T-helper 9 cell (primary cell): ENCODE results near the gene COL17A1.

Source experiments
- DNase-seq: peaks from one replicate; pipeline ENCODE4 v3.0.0-alpha.2; 2020
- total RNA-seq, 2 donors: gene quantifications; one replicate each; lab custom pipeline; 2026; lab: John Stamatoyannopoulos, UW

Gene COL17A1
- 0 to 0.28 reads per million in 2 donors for total RNA-seq

- no peak for DNase-seq
These were observed at the start of gene COL17A1 for GRCh38 chr10:104085801-104086400. COL17A1 (minus strand) TSS chr10:104085880; CDS start chr10:104080673, 5,207 bp downstream.

DNA sequence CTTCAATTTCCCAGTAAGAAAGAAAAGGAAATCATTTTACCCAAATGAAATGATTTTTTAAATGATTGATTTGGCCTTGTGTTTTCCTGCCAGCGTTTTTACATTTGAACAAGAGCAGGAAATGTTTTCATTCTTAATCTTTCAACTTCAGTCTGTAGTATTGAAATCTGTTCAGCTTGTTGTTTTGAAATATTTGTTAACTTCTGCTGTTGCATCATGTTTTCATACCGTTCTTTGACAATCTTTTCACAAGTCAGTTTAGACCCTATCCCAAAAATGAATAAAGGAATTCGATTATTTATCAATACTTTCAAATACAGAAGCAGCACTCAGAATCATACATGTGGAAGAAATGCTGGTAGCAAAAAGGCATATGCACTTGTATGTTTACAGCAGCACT lies 44.4 kb upstream of the COL17A1 start:
- DNase-seq = no peak

GRCh38 chr10:104128214-104128613 lies 42.5 kb upstream of the COL17A1 start:
- no peak for DNase-seq

DNA sequence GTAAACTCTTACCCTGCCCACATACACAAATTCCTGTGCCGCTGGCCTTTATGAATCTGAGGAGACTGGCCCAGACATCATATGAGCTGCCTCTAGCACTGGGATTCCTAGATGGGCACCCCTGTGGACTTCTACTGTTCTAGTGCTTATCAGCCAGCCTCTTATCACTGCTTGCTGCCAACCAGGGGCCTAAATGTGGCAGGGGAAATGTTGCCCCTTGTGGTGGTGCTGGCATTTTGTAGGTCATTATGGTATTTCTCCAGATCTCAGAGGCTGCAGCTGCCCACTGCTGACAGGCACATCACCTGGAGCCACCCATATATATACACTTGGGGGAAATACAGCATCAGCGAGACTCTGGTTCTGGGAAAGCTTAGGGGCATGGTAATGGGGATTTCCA lies 41.7 kb upstream of the COL17A1 start:
- DNase-seq = no peak

GRCh38 chr10:104123397-104123796 lies 37.7 kb upstream of the COL17A1 start:
- DNase-seq = no peak

DNA sequence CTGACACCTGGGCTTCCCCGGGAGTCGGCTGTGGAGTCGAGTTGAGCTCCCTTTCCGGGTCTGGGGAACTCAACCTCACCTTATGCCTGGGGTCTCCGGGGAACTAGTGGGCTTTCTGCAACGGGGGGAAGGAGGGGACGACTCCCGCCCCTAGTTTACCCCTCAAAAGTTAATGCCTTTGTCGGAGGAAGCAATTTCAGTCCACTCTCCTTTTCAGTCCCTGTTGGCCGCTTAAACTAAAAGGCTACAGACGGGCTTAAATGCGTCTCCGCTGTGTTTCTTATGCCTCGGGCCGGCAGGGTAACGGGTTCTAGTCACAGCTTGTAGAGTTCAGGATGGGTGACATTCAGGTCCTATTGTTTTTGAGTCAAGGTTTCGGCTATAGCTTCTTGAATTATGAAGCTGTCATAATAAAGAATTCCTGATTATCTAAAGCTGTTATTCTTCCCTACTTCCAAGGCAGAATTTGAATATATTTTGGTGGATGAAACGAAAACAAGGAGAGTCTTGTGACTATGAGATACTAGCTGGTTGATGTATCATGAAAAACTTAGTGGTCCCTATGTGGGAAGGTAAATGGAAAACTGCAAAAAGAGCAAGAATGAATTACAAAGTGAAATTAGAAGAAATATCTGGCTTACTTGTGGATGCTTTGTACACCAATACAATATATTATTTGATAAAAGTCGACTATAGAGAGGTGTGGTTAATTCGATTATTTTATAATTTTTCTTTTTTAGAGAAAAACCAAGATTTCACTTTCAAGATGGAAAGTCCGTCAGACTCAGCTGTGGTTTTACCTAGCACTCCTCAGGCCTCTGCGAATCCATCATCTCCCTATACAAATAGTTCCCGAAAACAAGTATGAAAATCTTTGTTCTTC lies 36.8 kb upstream of the COL17A1 start:
- no peak for DNase-seq

DNA sequence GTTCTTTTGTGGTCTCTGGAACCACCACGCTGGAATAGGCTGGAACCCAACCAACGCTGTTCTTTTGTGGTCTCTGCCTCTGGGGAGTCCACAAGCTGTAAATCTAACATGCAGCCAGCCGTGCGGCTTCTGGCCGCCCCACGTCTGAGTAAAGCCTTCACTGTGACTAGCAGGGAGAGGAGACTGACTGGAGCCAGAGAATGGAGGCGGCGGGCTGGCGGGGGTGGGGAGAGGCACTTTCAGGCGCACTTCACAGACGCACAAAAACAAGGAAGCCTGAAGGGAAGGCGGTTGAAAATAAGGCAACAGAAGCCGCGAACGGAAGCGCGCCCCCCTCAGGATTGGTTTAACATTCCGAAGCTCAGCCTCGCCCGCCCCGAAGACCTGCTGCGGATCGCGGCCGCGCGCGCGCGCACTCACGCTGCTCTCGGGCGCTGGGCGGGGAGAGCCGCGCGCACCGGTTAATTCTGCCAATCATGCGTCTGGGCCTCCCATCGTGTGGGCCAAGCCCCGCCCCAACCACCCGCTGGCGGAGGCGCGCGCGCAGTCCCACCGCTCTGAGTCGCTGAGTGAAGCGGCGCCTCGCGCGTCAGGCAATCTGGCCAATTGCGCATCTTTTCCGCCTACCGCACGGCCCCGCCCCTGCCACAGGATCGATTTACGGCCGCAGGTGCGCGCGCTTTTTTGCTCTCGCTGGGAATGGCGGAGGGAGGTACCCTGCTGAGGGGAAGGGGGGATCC lies 36.0 kb upstream of the COL17A1 start, which contains the start of gene SFR1:
SFR1 (plus strand) TSS at position 687 of the 740 bp plus-strand sequence; CDS start at position 700, 13 bp downstream.
- DNase-seq = peak; percentile 97

DNA sequence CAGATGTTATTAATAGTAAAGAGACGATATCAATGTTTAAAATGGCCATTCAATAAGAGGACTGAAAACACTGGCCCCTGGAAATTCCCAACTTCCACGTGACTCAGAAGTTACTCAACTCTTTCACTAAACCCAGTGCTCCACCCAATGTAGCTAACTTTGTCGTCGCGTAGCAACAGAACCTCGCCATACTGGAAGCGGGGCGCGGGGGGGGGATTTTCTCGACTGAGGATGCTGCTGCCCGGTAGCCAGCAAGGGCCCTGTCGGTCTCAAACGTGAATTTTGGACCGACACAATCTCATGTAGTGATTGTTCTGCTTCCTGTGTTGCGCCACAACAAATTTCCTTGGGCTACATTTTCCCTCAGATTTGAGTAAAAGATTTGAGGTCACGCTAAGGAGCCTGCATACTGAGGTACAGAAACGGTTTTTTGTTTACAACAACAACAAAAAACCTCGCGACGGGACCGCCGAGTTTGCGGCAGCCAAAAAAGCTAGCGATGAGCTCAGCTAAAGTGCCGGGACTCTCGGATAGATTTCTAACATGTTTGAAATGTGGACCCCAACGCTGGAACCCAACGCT lies 35.3 kb upstream of the COL17A1 start:
- peak; percentile 92 for DNase-seq

GRCh38 chr10:104120512-104120902 lies 34.8 kb upstream of the COL17A1 start:
- no peak for DNase-seq

GRCh38 chr10:104119996-104120395 lies 34.3 kb upstream of the COL17A1 start:
- no peak for DNase-seq

DNA sequence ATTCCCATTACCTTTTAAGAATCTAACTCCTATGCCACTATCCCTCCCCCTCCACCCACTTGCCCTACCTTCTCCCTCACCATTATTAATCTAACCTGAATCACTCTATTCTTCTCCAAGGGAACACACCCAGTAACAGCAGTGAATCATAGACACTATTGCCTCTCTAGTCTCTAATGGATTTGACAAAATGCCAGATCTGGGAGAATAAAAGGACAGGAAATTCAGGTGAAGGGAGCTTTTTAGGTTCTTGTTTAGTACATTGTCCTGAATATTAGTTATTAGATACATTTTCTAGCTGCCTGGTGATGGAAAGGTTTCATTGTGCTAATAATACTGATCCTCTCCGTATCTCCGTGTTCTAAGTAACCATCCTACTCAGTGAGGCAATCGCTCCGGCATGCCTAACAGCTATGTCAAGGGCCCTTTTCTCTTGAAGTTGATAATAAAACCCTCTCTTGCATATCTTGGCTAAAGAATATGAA lies 32.2 kb upstream of the COL17A1 start:
- no peak for DNase-seq

- no peak for DNase-seq
These were observed 27.8 kb upstream of the COL17A1 start for GRCh38 chr10:104113376-104113956.

DNA sequence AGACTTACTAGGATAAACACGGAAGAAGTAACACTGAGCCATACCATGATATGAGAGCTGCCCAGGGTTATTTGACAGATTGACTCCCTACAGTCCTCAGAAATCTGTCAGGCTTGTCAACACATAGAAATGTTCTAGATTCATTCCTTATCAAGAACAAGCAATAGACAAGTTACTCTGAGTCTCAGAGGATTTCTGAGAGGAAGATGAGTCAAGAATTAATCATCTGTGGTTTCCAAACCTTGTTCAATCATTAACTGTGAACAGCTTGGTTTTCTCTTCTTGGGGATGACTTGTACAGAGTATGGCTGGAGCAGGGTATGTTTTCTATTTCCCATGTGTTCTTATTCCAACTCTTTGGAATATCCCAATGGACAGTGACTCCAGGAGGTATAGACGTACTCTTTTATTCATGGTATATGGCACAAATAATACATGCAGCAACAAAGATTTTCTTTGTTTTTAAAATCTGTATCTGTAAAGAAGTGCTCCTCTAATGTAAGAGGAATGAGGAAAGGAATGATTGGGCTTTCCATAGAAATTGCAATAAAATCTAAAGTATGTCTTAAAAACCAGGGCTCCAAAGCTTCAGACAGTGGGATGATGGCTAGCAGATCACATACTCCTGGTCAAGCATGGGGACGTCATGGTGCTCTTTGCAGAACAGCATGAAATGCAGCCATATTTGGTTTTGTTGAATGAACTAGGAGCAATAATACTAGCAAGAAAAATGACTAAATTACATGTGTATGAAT lies 24.4 kb upstream of the COL17A1 start:
- no peak for DNase-seq

DNA sequence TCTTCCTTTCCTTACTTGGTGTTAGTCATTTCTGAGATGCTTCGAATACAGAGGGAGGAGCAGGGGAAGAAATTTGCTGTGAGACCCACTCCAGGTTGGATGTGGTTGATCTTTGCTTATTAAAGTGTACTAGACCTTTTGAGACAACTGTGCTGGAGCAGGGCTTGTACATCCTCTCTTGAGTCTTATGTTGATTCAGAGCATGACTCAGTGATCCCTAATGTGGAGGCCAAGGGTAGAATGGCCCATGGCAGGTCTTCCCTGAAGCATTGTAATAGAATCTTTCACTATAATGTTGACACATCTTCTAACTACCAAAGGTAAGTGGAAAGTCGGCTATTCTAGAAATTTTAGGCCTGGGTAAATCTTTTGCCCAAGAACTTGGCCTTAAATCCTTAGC lies 19.2 kb upstream of the COL17A1 start:
- no peak for DNase-seq

- DNase-seq = no peak
These were observed 18.7 kb upstream of the COL17A1 start for GRCh38 chr10:104104418-104104817.

DNA sequence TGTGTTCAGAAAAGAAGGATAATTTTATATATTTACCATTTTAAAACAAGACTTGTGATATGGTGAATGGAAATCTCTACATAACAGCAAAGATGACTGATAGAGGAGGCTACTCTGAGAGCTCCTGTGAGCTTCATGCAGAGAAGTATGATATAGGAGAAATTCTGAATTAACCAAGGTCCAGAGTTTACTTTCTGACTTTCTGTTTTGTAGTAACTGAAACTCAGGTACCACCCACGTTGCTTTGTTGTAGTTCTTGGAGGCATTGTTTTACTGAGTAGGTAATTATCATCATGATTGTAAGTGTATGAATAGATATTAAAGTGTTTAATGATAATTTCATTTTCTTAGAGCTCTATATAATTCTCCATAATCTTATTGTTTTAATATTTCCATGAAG lies 18.3 kb upstream of the COL17A1 start:
- no peak for DNase-seq

- no peak for DNase-seq
These were observed 16.2 kb upstream of the COL17A1 start for GRCh38 chr10:104101902-104102301.

- no peak for DNase-seq
These were observed 15.1 kb upstream of the COL17A1 start for GRCh38 chr10:104100795-104101194.

- DNase-seq = no peak
These were observed 14.3 kb upstream of the COL17A1 start for GRCh38 chr10:104099941-104100340.

- DNase-seq = no peak
These were observed 13.6 kb upstream of the COL17A1 start for GRCh38 chr10:104099269-104099668.

DNA sequence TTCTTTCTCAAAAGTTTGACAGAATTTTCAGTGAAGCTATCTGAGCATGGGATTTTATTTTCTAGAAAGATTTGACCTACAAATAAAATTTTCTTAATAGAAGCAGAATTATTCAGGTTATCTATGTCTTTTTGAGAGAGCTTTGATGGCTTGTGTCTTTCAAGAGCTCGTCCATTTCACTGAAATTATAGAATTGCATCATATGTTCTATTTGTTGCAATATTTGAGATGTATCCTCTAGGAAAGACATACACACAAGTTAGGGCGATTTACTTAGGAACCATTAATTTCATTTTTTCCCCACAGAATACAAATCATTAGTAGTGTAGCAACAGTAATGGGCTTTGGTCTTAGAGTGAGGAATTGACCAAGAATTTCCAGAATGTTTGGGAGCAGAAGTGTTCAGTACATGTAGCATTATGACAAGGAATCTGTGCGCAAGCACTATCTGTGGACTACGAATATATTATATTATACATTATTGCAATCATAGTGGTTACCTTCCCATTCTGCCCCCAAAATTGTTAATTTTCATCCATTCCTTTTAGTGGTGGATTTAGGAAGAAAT lies 12.8 kb upstream of the COL17A1 start:
- DNase-seq = no peak
